ENCODE results near the gene RNF208. TPM values are rescaled to one million over a fixed set of nuclear protein-coding genes. Genes with fewer than 3 reads are reported as not detected.
"Not testable (repeated sequence)": the region's sequence is repeated elsewhere in the genome, so short reads cannot be mapped to it uniquely, and the experiment has no call there.

The RNF208 gene, protein sequence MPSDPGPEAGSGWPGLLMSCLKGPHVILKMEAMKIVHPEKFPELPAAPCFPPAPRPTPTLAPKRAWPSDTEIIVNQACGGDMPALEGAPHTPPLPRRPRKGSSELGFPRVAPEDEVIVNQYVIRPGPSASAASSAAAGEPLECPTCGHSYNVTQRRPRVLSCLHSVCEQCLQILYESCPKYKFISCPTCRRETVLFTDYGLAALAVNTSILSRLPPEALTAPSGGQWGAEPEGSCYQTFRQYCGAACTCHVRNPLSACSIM
- 3.3 and 3.8 TPM in 2 replicates for total RNA-seq

DNA sequence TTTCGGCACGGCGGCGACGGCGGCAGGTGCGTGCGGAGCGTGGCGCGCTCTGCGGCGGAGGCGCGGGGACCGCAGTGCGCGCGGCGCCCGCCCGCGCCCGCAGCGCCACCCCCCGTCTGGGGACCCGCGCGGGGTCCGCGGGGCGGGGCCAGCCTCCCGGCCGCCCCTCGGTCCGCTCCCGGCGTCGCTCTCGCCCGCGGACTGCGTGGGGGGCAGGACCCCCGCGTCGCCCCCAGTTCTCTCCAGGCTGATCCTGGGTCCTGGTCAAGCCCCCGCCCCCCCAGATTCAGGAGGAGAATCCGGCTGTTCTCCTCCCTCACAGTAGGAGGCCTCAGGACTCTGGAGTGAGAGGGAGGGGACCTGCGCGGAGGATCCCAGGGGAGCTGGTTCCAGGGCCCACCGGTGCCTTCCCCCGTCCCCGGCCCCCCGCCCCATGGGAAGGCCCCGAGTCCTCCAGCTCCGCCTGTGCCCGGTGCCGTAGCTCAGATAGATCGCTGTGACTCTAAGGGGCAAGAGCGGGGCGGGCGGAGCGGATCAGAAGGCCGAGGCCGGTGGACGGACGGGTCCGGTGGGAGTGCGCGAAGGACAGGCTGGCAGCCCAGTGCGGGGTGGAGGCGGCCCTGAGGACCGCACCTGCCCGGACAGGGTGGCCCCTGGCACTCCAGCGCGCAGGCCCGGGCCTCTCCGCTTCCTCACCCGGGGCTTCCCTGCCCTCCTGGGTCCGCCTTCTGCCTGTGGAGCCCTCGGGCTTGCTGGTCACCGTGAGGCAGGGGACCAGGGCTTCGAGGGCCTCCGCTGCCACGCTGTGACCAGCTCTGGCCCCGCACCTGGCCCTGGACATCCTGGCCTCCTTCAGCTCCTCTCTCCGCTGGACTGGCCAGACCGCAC is at the start of gene RNF208:
TSS of gene RNF208 (minus strand) at position 51 of the 888 bp plus-strand sequence. CDS start 1,028 bp downstream, outside the sequence.
- intact Hi-C loops (cut with micrococcal nuclease): loop anchor here (1.0 to 10.0 kb wide), 8 partner anchors 17 to 418 kb away; partner anchors contain the start of genes ANAPC2, DPP7, NDOR1 and NELFB

DNA sequence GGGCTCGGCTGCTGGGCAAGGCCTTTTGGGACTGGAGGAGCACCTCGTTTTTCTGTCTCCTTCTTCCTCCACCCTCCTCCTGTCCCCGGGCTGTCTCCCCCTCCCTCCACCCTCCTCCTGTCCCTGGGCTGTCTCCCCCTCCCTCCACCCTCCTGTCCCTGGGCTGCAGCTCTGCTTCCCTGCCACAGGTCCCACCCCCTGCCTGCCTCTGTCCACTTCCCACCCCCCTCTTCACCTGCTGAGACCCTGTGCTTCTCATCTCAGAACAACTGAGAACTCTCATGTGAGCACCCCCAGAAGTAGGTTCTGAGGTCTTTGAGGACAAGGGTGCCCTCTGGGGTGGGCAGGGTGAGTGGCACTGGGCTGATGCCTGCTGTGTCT is 49.6 kb upstream of the RNF208 start:
- intact Hi-C loops (cut with micrococcal nuclease): no loop called here

- intact Hi-C loops (cut with micrococcal nuclease): no loop called here
Measured at GRCh38 chr9:137270929-137271695, 49.1 kb upstream of the RNF208 start.

- intact Hi-C loops (cut with micrococcal nuclease): no loop called here
Measured at GRCh38 chr9:137269231-137269772, 47.3 kb upstream of the RNF208 start.

DNA sequence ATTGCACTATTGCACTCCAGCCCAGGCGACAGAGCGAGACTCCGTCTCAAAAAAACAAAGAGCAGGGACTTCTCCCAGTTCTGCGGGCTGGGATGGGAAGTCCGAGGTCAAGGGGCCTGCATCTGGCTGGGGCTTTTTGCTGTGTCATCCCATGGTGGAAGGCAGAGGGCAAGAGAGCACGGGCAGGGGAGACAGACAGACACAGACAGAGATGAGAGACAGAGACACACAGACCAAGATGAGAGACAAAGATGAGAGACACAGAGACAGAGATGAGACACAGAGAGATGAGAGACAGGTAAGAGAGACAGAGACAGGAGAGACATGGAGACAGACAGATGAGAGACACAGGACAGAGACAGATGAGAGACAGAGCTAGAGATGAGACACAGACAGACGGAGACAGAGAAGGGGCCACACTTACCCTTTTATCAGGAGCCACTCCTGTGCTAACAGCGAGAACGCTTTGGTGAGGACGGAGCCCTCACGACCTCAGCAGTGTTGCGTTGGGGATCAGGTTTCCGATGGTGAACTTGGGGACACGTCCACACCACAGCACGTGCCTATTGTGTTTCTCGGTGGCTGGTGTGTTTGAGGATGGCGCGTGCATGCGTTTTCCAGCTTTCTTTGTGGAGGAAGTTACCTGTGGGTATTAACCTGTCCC is 46.6 kb upstream of the RNF208 start:
- intact Hi-C loops (cut with micrococcal nuclease): no loop called here

DNA sequence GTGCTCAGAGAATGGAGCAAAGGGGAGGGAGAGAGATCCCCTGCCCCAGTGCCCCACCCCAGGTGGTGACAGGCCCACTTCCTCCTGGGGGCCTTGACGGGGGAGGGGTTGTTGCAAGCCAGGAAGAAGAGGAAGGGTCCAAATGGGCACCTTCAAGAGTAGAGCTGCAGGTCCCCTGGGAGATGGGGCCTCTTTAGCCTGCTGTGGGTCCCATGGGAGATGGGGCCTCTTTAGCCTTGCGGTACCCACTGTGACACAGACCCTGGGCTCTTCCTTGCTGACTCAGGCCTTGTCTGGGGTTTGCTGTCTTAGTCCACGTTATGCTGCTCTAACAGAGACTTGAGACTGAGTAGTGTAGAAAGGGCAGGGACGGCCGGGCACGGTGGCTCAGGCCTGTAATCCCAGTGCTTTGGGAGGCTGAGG is 45.9 kb upstream of the RNF208 start:
- intact Hi-C loops (cut with micrococcal nuclease): no loop called here

DNA sequence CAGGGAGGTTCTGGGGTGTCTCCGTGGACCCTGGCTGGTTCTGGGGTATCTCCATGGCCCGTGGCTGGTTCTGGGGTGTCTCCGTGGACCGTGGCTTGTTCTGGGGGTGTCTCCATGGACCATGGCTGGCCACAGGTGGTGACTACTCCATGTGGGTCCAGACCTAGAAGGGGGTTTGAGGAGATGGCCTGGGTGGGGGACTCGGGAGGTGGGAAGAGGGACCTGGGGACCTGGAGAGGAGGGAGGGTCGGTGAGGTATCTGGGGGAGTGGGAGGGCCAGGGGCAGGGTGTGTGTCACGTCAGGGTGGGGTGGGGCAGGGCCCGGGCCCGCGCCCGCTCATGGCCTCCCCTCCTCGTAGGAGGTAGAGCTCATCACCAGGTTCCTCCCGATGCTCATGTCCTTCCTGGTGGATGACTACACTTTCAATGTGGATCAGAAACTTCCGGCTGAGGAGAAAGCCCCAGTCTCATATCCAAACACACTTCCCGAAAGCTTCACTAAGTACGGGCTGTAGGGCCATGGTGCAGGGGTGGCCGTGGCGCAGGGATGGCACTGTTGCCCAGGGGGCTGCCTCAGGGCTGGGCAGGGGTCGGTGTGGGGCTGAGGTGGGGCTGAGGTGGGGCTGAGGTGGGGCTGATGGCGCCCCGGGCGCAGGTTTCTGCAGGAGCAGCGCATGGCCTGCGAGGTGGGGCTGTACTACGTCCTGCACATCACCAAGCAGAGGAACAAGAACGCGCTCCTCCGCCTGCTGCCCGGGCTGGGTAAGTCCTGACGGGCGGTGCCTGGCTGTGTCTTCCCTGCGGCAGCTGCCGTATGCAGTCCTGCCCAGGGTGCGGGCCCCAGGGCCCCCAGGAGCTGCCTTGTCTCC is 44.8 kb upstream of the RNF208 start:
- intact Hi-C loops (cut with micrococcal nuclease): no loop called here

DNA sequence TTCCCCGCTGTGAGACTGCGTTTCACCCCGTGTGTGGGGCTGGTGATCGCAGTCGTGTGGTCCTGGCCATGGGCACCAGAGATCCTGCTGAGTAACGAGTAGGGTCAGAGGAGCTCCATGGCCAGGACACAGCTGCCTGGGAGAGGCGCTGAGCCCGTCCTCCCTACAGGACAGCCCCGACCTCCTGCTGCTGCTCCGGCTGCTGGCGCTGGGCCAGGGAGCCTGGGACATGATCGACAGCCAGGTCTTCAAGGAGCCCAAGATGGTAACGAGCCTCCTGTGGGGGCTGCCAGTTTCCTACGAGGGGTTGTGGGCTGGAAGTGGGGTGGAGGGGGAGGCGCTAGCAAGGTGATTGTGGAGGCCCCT is 44.1 kb upstream of the RNF208 start:
- intact Hi-C loops (cut with micrococcal nuclease): no loop called here

GRCh38 chr9:137265496-137266161 is 43.6 kb upstream of the RNF208 start:
- intact Hi-C loops (cut with micrococcal nuclease): no loop called here

- intact Hi-C loops (cut with micrococcal nuclease): no loop called here
Measured at GRCh38 chr9:137264067-137264466, 42.0 kb upstream of the RNF208 start.

DNA sequence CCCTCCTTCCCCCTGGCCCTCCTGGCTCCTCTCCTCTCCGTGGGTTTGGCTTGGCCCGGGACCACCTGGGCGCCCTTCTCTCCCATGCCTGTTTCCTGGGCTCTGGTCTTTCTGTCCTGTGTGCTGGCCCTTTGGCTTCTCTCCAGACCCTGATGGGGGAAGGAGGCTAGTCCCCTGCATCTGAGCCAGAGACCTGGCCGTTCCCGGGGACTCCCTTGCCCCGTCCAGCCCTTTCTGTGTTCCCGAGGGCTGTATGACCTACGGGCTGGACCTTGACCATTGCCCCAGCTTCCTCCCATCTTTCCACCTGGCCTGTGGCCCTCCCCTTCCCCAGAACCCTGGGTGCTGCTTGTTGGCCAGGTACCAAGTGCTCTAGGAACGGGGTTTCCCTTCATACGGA is 41.5 kb upstream of the RNF208 start:
- intact Hi-C loops (cut with micrococcal nuclease): no loop called here

DNA sequence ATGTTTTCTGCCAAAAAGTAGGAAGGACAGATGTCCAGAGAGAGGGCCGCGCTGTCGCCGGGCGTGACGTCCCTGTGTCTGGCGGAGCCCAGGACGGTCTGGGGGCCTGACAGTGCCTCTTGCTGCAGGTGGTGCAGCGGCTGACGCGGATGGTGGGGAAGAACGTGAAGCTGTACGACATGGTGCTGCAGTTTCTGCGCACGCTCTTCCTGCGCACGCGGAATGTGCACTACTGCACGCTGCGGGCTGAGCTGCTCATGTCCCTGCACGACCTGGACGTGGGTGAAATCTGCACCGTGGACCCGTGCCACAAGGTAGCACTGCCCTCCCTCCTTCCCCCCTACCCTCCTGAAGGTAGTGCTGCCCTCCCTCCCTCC is 40.9 kb upstream of the RNF208 start:
- intact Hi-C loops (cut with micrococcal nuclease): no loop called here

DNA sequence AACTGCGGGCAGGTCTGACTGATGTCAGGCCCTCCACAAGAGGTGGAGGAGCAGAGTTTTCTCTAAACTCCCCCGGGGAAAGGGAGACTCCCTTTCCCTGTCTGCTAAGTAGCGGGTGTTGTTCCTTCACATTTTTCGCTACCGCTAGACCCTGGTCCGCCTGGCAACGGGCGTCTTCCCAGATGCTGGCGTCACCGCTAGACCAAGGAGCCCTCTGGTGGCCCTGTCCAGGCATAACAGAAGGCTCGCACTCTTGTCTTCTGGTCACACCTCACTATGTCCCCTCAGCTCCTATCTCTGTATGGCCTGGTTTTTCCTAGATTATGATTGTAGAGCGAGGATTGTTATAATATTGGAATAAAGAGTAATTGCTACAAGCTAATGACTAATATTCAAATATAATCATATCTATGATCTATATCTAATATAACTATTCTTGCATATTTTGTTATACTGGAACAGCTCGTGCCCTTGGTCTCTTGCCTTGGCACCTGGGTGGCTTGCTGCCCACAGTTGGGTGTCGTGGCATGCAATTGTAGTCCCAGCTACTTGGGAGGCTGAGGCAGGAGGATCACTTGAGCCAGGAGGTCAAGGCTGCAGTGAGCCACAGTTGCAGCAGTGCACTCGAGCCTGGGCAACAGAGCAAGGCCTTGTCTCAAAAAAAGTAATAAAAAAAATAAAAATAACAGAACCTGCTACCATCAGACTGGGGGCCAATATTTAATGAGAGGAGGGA is 40.3 kb upstream of the RNF208 start:
- intact Hi-C loops (cut with micrococcal nuclease): not testable (repeated sequence)

DNA sequence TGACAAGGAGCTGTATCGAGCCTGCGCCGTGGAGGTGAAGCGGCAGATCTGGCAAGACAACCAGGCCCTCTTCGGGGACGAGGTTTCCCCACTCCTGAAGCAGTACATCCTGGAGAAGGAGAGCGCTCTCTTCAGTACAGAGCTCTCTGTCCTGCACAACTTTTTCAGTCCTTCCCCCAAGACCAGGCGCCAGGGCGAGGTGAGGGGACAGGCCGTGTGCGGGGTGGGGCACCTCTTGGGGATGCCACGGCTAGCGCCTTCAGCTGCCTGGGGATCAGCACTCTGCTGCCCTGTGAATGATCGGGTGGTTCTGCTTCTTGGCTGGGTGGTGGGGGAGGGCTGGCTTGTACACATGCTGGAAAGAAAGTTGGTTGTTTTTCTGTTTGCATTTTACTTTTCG is 34.8 kb upstream of the RNF208 start:
- intact Hi-C loops (cut with micrococcal nuclease): no loop called here

- intact Hi-C loops (cut with micrococcal nuclease): no loop called here
Measured at GRCh38 chr9:137256362-137256761, 34.3 kb upstream of the RNF208 start.

DNA sequence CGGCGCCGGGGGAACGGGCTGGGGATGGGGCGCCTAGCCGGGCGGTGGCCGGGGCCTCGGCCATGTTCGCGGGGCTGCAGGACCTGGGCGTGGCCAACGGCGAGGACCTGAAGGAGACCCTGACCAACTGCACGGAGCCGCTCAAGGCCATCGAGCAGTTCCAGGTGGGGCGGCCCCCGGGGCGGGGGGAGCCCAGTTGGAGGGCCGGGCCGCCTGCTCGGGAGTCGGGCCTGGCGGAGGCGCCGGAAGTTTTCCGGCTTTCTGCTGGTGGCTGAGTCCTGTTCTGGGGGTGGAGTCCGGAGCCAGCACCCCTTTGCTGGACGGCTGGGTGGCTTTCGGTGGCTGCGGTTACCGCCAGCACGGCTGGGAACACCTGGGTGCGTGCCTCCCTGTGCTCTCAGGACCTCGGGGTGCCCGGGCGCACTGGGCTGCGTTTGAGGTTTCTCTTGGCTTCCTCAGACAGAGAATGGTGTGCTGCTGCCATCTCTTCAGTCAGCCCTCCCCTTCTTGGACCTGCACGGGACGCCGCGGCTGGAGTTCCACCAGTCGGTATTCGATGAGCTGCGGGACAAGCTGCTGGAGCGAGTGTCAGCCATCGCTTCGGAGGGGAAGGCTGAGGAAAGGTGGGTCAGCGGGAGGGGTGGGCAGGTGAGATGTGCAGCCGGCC is 33.5 kb upstream of the RNF208 start:
- intact Hi-C loops (cut with micrococcal nuclease): loop anchor here (1.0 to 2.0 kb wide), 2 partner anchors 14 to 33 kb away; partner anchors contain the start of genes RNF208 and TUBB4B

DNA sequence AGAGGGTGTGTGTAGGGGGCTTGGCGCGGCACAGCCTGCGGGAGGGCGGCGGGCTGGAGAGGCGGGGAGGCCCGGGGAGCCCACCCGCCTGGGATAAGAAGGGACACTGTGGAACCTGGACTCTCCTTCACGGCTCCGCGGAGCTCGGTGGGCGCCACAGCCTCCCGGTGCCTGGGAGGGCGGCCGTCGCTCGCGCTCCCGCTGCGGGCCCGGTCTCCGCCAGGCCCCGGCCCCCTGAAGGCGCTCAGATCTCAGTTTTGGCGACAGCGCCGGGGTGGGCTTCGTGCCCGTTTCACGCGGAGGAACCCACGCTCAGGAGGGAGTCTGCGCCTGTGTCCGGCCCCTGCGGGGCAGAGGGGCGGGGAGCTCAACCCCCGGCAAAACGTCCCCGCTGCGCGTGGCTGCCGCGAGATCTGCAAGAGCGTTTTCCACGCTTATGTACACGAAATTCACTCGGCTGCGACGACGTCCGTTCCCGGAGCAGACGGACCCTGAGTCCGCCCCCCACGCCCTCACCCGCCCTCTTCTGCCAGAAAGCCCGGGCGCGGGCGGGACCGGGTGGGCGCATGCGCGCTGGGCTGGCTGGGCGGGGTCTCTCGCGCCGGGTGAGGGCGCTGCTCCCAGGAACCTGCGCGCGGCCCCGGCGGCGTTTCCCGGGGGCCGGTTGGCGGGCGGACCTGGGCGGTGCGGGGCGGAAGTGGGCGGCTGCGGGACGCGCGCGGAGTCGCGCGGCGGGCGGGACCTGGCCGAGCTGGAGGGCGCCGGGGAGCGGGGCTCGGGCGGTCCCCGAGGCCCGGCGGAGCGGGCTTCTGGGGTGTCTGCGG is 32.8 kb upstream of the RNF208 start, which contains the start of gene NELFB:
TSS of gene NELFB (plus strand) at position 704 of the 824 bp plus-strand sequence.
- intact Hi-C loops (cut with micrococcal nuclease): loop anchor here (1.0 to 2.0 kb wide), 2 partner anchors 14 to 32 kb away; partner anchors contain the start of genes RNF208 and TUBB4B

Measured in T-helper 2 cell treated with Interferon-gamma antibody and Interleukin-4, amounts not matched to agents 100 ng/mL and 5 ng/mL, for 36 hours (primary cell).